Measurements from ENCODE around the gene DLGAP1.

DNA sequence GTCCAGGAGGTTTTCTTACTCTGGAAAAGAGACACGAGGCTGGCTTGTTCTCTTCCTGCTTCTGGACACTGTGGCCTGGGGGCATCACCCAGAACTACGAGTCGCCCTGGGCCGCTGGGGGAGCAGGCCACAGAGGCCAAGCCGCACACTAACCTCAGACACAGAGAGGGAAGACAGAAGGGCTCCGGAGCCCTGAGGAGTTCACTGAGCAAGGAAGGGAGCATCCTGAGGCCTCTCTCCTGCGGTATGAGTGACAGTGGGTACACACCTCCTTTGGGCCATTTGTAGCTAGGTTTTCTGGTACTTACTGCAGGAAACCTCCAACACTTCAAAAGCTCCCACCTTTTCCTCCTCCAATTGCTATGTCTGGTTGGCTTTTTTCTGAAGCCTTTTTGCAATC, 494.1 kb downstream of the DLGAP1 start:
- TF ChIP-seq, protein P1, sequence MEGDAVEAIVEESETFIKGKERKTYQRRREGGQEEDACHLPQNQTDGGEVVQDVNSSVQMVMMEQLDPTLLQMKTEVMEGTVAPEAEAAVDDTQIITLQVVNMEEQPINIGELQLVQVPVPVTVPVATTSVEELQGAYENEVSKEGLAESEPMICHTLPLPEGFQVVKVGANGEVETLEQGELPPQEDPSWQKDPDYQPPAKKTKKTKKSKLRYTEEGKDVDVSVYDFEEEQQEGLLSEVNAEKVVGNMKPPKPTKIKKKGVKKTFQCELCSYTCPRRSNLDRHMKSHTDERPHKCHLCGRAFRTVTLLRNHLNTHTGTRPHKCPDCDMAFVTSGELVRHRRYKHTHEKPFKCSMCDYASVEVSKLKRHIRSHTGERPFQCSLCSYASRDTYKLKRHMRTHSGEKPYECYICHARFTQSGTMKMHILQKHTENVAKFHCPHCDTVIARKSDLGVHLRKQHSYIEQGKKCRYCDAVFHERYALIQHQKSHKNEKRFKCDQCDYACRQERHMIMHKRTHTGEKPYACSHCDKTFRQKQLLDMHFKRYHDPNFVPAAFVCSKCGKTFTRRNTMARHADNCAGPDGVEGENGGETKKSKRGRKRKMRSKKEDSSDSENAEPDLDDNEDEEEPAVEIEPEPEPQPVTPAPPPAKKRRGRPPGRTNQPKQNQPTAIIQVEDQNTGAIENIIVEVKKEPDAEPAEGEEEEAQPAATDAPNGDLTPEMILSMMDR (IDR thresholded peaks at IDR 0.05 in 2 of 3, conservative IDR thresholded peaks at IDR 0.05 in 1 of 3; ENCODE audit: borderline replicate concordance in 1 of 3, insufficient read depth in 1 of 3, low read depth in 2 of 3, low read length in 2 of 3): no peak
- TF ChIP-seq FOSL1 (IDR thresholded peaks at IDR 0.05; ENCODE audit: low read depth) (no peak), EZH2 (IDR thresholded peaks at IDR 0.05) (no peak), SIN3A (IDR thresholded peaks at IDR 0.05; ENCODE audit: low read depth) (no peak), RAD21 (IDR thresholded peaks at IDR 0.05; ENCODE audit: low read depth) (no peak), ZFX (IDR thresholded peaks at IDR 0.05) (no peak), POLR2A (IDR thresholded peaks at IDR 0.05; ENCODE audit: borderline replicate concordance, extremely low read depth, insufficient read depth, insufficient read length) (no peak), POLR2AphosphoS5 (IDR thresholded peaks at IDR 0.05; ENCODE audit: low read depth, low read length) (no peak), SRF (IDR thresholded peaks at IDR 0.05; ENCODE audit: low read depth) (no peak), YY1 (IDR thresholded peaks at IDR 0.05; ENCODE audit: extremely low read depth, insufficient replicate concordance, low read depth, low read length) (no peak)
- TF ChIP-seq, protein P2, sequence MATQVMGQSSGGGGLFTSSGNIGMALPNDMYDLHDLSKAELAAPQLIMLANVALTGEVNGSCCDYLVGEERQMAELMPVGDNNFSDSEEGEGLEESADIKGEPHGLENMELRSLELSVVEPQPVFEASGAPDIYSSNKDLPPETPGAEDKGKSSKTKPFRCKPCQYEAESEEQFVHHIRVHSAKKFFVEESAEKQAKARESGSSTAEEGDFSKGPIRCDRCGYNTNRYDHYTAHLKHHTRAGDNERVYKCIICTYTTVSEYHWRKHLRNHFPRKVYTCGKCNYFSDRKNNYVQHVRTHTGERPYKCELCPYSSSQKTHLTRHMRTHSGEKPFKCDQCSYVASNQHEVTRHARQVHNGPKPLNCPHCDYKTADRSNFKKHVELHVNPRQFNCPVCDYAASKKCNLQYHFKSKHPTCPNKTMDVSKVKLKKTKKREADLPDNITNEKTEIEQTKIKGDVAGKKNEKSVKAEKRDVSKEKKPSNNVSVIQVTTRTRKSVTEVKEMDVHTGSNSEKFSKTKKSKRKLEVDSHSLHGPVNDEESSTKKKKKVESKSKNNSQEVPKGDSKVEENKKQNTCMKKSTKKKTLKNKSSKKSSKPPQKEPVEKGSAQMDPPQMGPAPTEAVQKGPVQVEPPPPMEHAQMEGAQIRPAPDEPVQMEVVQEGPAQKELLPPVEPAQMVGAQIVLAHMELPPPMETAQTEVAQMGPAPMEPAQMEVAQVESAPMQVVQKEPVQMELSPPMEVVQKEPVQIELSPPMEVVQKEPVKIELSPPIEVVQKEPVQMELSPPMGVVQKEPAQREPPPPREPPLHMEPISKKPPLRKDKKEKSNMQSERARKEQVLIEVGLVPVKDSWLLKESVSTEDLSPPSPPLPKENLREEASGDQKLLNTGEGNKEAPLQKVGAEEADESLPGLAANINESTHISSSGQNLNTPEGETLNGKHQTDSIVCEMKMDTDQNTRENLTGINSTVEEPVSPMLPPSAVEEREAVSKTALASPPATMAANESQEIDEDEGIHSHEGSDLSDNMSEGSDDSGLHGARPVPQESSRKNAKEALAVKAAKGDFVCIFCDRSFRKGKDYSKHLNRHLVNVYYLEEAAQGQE (IDR thresholded peaks at IDR 0.05; ENCODE audit: low read depth): no peak
- TF ChIP-seq, protein P3, sequence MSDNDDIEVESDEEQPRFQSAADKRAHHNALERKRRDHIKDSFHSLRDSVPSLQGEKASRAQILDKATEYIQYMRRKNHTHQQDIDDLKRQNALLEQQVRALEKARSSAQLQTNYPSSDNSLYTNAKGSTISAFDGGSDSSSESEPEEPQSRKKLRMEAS (IDR thresholded peaks at IDR 0.05): no peak
- TF ChIP-seq, protein P4, sequence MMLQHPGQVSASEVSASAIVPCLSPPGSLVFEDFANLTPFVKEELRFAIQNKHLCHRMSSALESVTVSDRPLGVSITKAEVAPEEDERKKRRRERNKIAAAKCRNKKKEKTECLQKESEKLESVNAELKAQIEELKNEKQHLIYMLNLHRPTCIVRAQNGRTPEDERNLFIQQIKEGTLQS (IDR thresholded peaks at IDR 0.05): no peak

Measured in HCT116 (cell line).